ENCODE data around the gene NUP98. TPM values are rescaled to one million over a fixed set of nuclear protein-coding genes. Genes with fewer than 3 reads are reported as not detected.

NUP98 gene
- total and polyA plus RNA-seq, 2 of the 13 experiments (the other 11 are each of a cell fraction or from before 2014, with no cell fraction given): 76.6 to 85.3 TPM

- ChIA-PET CTCF (ENCODE audit: low intra/inter-chr PET ratio, low total read pairs) (no interaction called here), POLR2A (no interaction called here)
- Histone ChIP-seq H3K4me3 (replicated peaks in 1 of 3; ENCODE audit: insufficient read depth in 1 of 3, low read depth in 2 of 3, low read length in 3 of 3) (no peak overlapping the region), H3K27ac (ENCODE audit: extremely low read length, insufficient read depth, low read length) (no peak overlapping the region), H3K79me2 (ENCODE audit: insufficient read depth, low read length) (peaks cover 63% of the 10 kb centered on the region), H3K4me1 (ENCODE audit: insufficient read depth, low read length) (peaks cover 9% of the 10 kb centered on the region), H2AFZ (ENCODE audit: low read length) (no peak overlapping the region), H3K4me2 (ENCODE audit: low read depth, low read length) (no peak overlapping the region), H4K20me1 (ENCODE audit: insufficient read depth, low read length) (peaks cover 12% of the 10 kb centered on the region), H3K9me3 (ENCODE audit: low read length) (no peaks in the 10 kb centered on the region), H3K36me3 (replicated peaks in 1 of 2; ENCODE audit: control insufficient read depth in 1 of 2, insufficient read depth in 2 of 2, low read length in 2 of 2) (peaks cover 10 to 53% of the 10 kb centered on the region in 2 experiments), H3K27me3 (ENCODE audit: control insufficient read depth in 1 of 2, insufficient read depth in 2 of 2, low read length in 2 of 2) (no peaks in the 10 kb centered on the region), H3K9ac (ENCODE audit: insufficient read depth, low read depth, low read length) (no peak overlapping the region)
- in situ Hi-C loops (cut with HindIII; ENCODE audit: extremely low pct_ligation_motif_present, low pct_unique_long_range_greater_than_20kb): no loop called here
- DNase-seq (ENCODE audit: low spot score): no peak
- no peak for TF ChIP-seq ZNF577 (CRISPR knock-in tag; IDR thresholded peaks at IDR 0.05; ENCODE audit: borderline replicate concordance, low read depth)
- intact Hi-C loops (cut with micrococcal nuclease; ENCODE audit: unreplicated experiment): no loop called here
- no peak for ATAC-seq
- BruUV-seq (replicated peaks): no TSS peak
- WGBS (ENCODE audit: low lambda C conversion rate): 92% methylated on average over 5 of the region's 5 CpGs
- FAIRE-seq: no peak
Observed at GRCh38 chr11:3782963-3783362, 14.4 kb downstream of the NUP98 start.

GRCh38 chr11:3781423-3781822 lies 15.9 kb downstream of the NUP98 start:
- no peak overlapping the region for H3K4me2 ChIP-seq (ENCODE audit: low read depth, low read length)
- no peak overlapping the region for H3K27ac ChIP-seq (ENCODE audit: extremely low read length, insufficient read depth, low read length)
- in situ Hi-C loops (cut with HindIII; ENCODE audit: extremely low pct_ligation_motif_present, low pct_unique_long_range_greater_than_20kb) (no loop called here), intact Hi-C loops (cut with micrococcal nuclease; ENCODE audit: unreplicated experiment) (no loop called here)
- H3K9ac ChIP-seq (ENCODE audit: insufficient read depth, low read depth, low read length): no peak overlapping the region
- no peak for FAIRE-seq
- ChIA-PET CTCF (ENCODE audit: low intra/inter-chr PET ratio, low total read pairs) (no interaction called here), POLR2A (no interaction called here)
- H3K4me1 ChIP-seq (ENCODE audit: insufficient read depth, low read length): no peaks in the 10 kb centered on the region
- DNase-seq (ENCODE audit: low spot score): no peak
- no peaks in the 10 kb centered on the region for H3K9me3 ChIP-seq (ENCODE audit: low read length)
- H2AFZ ChIP-seq (ENCODE audit: low read length): no peak overlapping the region
- H3K36me3 ChIP-seq (replicated peaks in 1 of 2; ENCODE audit: control insufficient read depth in 1 of 2, insufficient read depth in 2 of 2, low read length in 2 of 2): peaks cover 10 to 56% of the 10 kb centered on the region in 2 experiments
- no TSS peak for BruUV-seq (replicated peaks)
- 94% methylated on average over 2 of the region's 2 CpGs for whole genome bisulfite sequencing (ENCODE audit: low lambda C conversion rate)
- no peaks in the 10 kb centered on the region for H3K27me3 ChIP-seq (ENCODE audit: control insufficient read depth in 1 of 2, insufficient read depth in 2 of 2, low read length in 2 of 2)
- no peak for ATAC-seq
- H3K4me3 ChIP-seq (replicated peaks in 1 of 3; ENCODE audit: insufficient read depth in 1 of 3, low read depth in 2 of 3, low read length in 3 of 3): no peak overlapping the region
- peaks cover 5% of the 10 kb centered on the region for H4K20me1 ChIP-seq (ENCODE audit: insufficient read depth, low read length)
- peaks cover 49% of the 10 kb centered on the region for H3K79me2 ChIP-seq (ENCODE audit: insufficient read depth, low read length)
- TF ChIP-seq SAFB2 (CRISPR knock-in tag; IDR thresholded peaks at IDR 0.05; ENCODE audit: borderline replicate concordance, low read depth) (no peak), IRF9 (CRISPR knock-in tag; IDR thresholded peaks at IDR 0.05; ENCODE audit: borderline replicate concordance) (no peak), ZBTB38 (CRISPR knock-in tag; IDR thresholded peaks at IDR 0.05) (no peak), PCBP2 (optimal IDR thresholded peaks at IDR 0.05; ENCODE audit: low read depth, low read length, poor library complexity, severe bottlenecking) (no peak), TCF7L2 (IDR thresholded peaks at IDR 0.05; ENCODE audit: low read depth, low read length) (no peak), HES4 (CRISPR knock-in tag; IDR thresholded peaks at IDR 0.05; ENCODE audit: borderline replicate concordance) (no peak), PAWR (CRISPR knock-in tag; IDR thresholded peaks at IDR 0.05; ENCODE audit: borderline replicate concordance) (no peak), THAP9 (CRISPR knock-in tag; IDR thresholded peaks at IDR 0.05; ENCODE audit: borderline replicate concordance) (no peak), CEBPB (IDR thresholded peaks at IDR 0.05; ENCODE audit: borderline replicate concordance, low read depth, low read length) (no peak), SIN3A (IDR thresholded peaks at IDR 0.05; ENCODE audit: borderline replicate concordance, low read depth, low read length) (no peak), GTF3A (CRISPR knock-in tag; conservative IDR thresholded peaks at IDR 0.05) (no peak)
